Loucy (cell line): Measurements from ENCODE around the gene PARD3B.

ENCODE experiments used
- H2AFZ ChIP-seq: fragments of 200-600 bp; sonication (generic); 2 replicates; pipeline ENCODE4 v1.6.0; 2016; ENCODE audit warnings: antibody characterized with exemption, mild to moderate bottlenecking, low read length, moderate library complexity
- H3F3A ChIP-seq: fragments of 200-600 bp; 2 replicates; pipeline ENCODE4 v1.6.0; 2016; ENCODE audit warnings: antibody characterized with exemption, low read depth, mild to moderate bottlenecking
- H3K27me3 ChIP-seq: fragments of 200-600 bp; sonication (generic); 2 replicates; pipeline ENCODE4 v1.6.1; 2014; ENCODE audit warnings: low read length, mild to moderate bottlenecking; ENCODE audit not compliant: insufficient read depth, poor library complexity, severe bottlenecking
- H3K36me3 ChIP-seq: fragments of 200-600 bp; sonication (generic); 2 replicates; pipeline ENCODE4 v1.6.1; 2016; ENCODE audit warnings: low read length; ENCODE audit not compliant: insufficient read depth
- H3K4me1 ChIP-seq: fragments of 200-600 bp; sonication (generic); 2 replicates; pipeline ENCODE4 v1.5.1; 2014; ENCODE audit warnings: low read length, mild to moderate bottlenecking; ENCODE audit not compliant: insufficient read depth, poor library complexity, severe bottlenecking
- H3K4me2 ChIP-seq: fragments of 200-600 bp; sonication (generic); 2 replicates; pipeline ENCODE4 v1.6.0; 2014; ENCODE audit warnings: antibody characterized with exemption, low read length, low read depth, mild to moderate bottlenecking; ENCODE audit not compliant: poor library complexity, severe bottlenecking
- H3K4me3 ChIP-seq: fragments of 200-600 bp; sonication (generic); 2 replicates; pipeline ENCODE4 v1.5.1; 2014; ENCODE audit warnings: low read length, mild to moderate bottlenecking, mixed read lengths; ENCODE audit not compliant: poor library complexity, severe bottlenecking
- H3K79me2 ChIP-seq: fragments of 200-600 bp; sonication (generic); 2 replicates; pipeline ENCODE4 v1.6.1; 2014; ENCODE audit warnings: low read length; ENCODE audit not compliant: insufficient read depth
- H3K9ac ChIP-seq: fragments of 200-600 bp; sonication (generic); 2 replicates; pipeline ENCODE4 v1.6.0; 2014; ENCODE audit warnings: mild to moderate bottlenecking, low read depth, low read length, moderate library complexity; ENCODE audit not compliant: poor library complexity, severe bottlenecking
- H3K9me2 ChIP-seq: fragments of 200-600 bp; sonication (generic); replicated peaks from 2 replicates; pipeline ENCODE4 v1.6.1; 2016; ENCODE audit warnings: low read depth, low read length, mixed read lengths
- H3K9me3 ChIP-seq: fragments of 200-600 bp; sonication (generic); 2 replicates; pipeline ENCODE4 v1.6.1; 2014; ENCODE audit warnings: mild to moderate bottlenecking, antibody characterized with exemption, low read length, low read depth; ENCODE audit not compliant: insufficient read depth
- H4K20me1 ChIP-seq: fragments of 200-600 bp; sonication (generic); 2 replicates; pipeline ENCODE4 v1.6.0; 2014; ENCODE audit warnings: antibody characterized with exemption, low read length, mild to moderate bottlenecking; ENCODE audit not compliant: insufficient read depth, poor library complexity, severe bottlenecking
- CTCF ChIP-seq: fragments of 200-600 bp; sonication (generic); conservative IDR thresholded peaks from 2 replicates; pipeline ENCODE4 v1.5.1; 2014; ENCODE audit warnings: mild to moderate bottlenecking, antibody characterized with exemption, low read length
- EZH2phosphoT487 ChIP-seq: fragments of 200-600 bp; IDR thresholded peaks from 2 replicates; pipeline ENCODE4 v1.6.1; 2018; ENCODE audit warnings: antibody characterized with exemption, mild to moderate bottlenecking, moderate library complexity, borderline replicate concordance

Gene PARD3B

GRCh38 chr2:204840504-204840903 is 295.2 kb downstream of the PARD3B start:
- no peak overlapping the region for H3K4me3 ChIP-seq
- no peak overlapping the region for H2AFZ ChIP-seq
- H3K9me3 ChIP-seq = no peaks in the 10 kb centered on the region
- H3K9me2 ChIP-seq = no peaks in the 10 kb centered on the region
- no peak overlapping the region for H3K4me2 ChIP-seq
- no peaks in the 10 kb centered on the region for H3K79me2 ChIP-seq
- no peak overlapping the region for H3K9ac ChIP-seq
- H3F3A ChIP-seq = no peaks in the 10 kb centered on the region
- peaks cover 22% of the 10 kb centered on the region for H3K4me1 ChIP-seq
- H3K27me3 ChIP-seq = no peaks in the 10 kb centered on the region
- H3K36me3 ChIP-seq = no peaks in the 10 kb centered on the region
- no peaks in the 10 kb centered on the region for H4K20me1 ChIP-seq
- TF ChIP-seq EZH2phosphoT487 = no peak
- TF ChIP-seq CTCF = no peak; the same call in 1 of the 2 replicates

- Histone ChIP-seq H4K20me1 (no peaks in the 10 kb centered on the region), H3K9me3 (no peaks in the 10 kb centered on the region), H3K9me2 (no peaks in the 10 kb centered on the region), H3K4me3 (no peak overlapping the region), H3K79me2 (no peaks in the 10 kb centered on the region), H3K9ac (no peak overlapping the region), H3K4me2 (peak overlapping the region; percentile 10), H3K27me3 (no peaks in the 10 kb centered on the region), H3F3A (no peaks in the 10 kb centered on the region), H2AFZ (no peak overlapping the region), H3K36me3 (no peaks in the 10 kb centered on the region), H3K4me1 (peaks cover 22% of the 10 kb centered on the region)
- TF ChIP-seq EZH2phosphoT487 = no peak
- TF ChIP-seq CTCF = no peak
Measured at GRCh38 chr2:204842068-204842467, 296.8 kb downstream of the PARD3B start.

GRCh38 chr2:204842661-204843485 is 297.6 kb downstream of the PARD3B start:
- Histone ChIP-seq H3K27me3 (no peaks in the 10 kb centered on the region), H3F3A (no peaks in the 10 kb centered on the region), H3K4me3 (no peak overlapping the region), H3K9ac (no peak overlapping the region), H3K4me1 (peaks cover 22% of the 10 kb centered on the region), H2AFZ (no peak overlapping the region; the same call in 1 of the 2 replicates), H4K20me1 (no peaks in the 10 kb centered on the region), H3K4me2 (peak overlapping the region; percentile 10), H3K36me3 (no peaks in the 10 kb centered on the region), H3K79me2 (no peaks in the 10 kb centered on the region), H3K9me3 (no peaks in the 10 kb centered on the region), H3K9me2 (no peaks in the 10 kb centered on the region)
- no peak for TF ChIP-seq EZH2phosphoT487
- TF ChIP-seq CTCF = no peak
